ENCODE measurements around the gene COG2. TPM values are rescaled to one million over a fixed set of nuclear protein-coding genes. Genes with fewer than 3 reads are reported as not detected.
A peak's percentile ranks its signal among the peaks of the same experiment; 100 is the strongest.

Gene COG2
- total and polyA plus RNA-seq, 2 of the 13 experiments (the other 11 are each of a cell fraction or from before 2014, with no cell fraction given), result 16.8 to 36.3 TPM

GRCh38 chr1:230633469-230633868 is 8.8 kb upstream of the COG2 start (continued):
- TF ChIP-seq ARID5B (CRISPR knock-in tag; IDR thresholded peaks at IDR 0.05), result peak; percentile 56; the same call in 1 of the 2 replicates
- TF ChIP-seq FOSL2 (CRISPR knock-in tag; IDR thresholded peaks at IDR 0.05), result 0 out of 2 replicates have a peak, but pooled peaks have one; percentile 8
- no peak for TF ChIP-seq ZNF207 (IDR thresholded peaks at IDR 0.05; ENCODE audit: borderline replicate concordance)
- TF ChIP-seq ZNF562 (CRISPR knock-in tag; IDR thresholded peaks at IDR 0.05; ENCODE audit: borderline replicate concordance), result no peak
- TF ChIP-seq RFXANK (CRISPR knock-in tag; IDR thresholded peaks at IDR 0.05), result no peak
- no peak for TF ChIP-seq ZNF75D (CRISPR knock-in tag; IDR thresholded peaks at IDR 0.05; ENCODE audit: borderline replicate concordance)
- no peak for TF ChIP-seq NR2C2 (CRISPR knock-in tag; IDR thresholded peaks at IDR 0.05; ENCODE audit: borderline replicate concordance)
- TF ChIP-seq TFDP1 (CRISPR knock-in tag; IDR thresholded peaks at IDR 0.05; ENCODE audit: borderline replicate concordance), result no peak
- TF ChIP-seq CBX5 (CRISPR knock-in tag; IDR thresholded peaks at IDR 0.05; ENCODE audit: borderline replicate concordance), result no peak
- no peak for TF ChIP-seq HNRNPUL1 (IDR thresholded peaks at IDR 0.05; ENCODE audit: low read depth, low read length)
- no peak for TF ChIP-seq CREB3 (CRISPR knock-in tag; IDR thresholded peaks at IDR 0.05)
- peak; percentile 97 for TF ChIP-seq ESRRA (CRISPR knock-in tag; IDR thresholded peaks at IDR 0.05; ENCODE audit: low read depth)
- TF ChIP-seq ATF7-NPFF (CRISPR knock-in tag; IDR thresholded peaks at IDR 0.05; ENCODE audit: low read depth), result no peak
- TF ChIP-seq MBNL3 (CRISPR knock-in tag; conservative IDR thresholded peaks at IDR 0.05), result no peak
- no peak for TF ChIP-seq POLR2G (IDR thresholded peaks at IDR 0.05; ENCODE audit: low read depth, low read length)
- TF ChIP-seq ZBTB34 (CRISPR knock-in tag; IDR thresholded peaks at IDR 0.05), result 0 out of 2 replicates have a peak, but pooled peaks have one; percentile 22
- no peak for TF ChIP-seq SKI (IDR thresholded peaks at IDR 0.05; ENCODE audit: partially characterized antibody)
- no peak for TF ChIP-seq ZFP90 (CRISPR knock-in tag; IDR thresholded peaks at IDR 0.05; ENCODE audit: borderline replicate concordance)
- 0 out of 2 replicates have a peak, but pooled peaks have one; percentile 30 for TF ChIP-seq HOXA5 (CRISPR knock-in tag; IDR thresholded peaks at IDR 0.05)
- TF ChIP-seq MEIS2 (CRISPR knock-in tag; IDR thresholded peaks at IDR 0.05), result no peak
- TF ChIP-seq CREBL2 (CRISPR knock-in tag; IDR thresholded peaks at IDR 0.05; ENCODE audit: borderline replicate concordance), result no peak
- no peak for TF ChIP-seq SRF (IDR thresholded peaks at IDR 0.05; ENCODE audit: low read depth, low read length)
- no peak for TF ChIP-seq ZBTB43 (CRISPR knock-in tag; conservative IDR thresholded peaks at IDR 0.05)
